Upper lobe of left lung (tissue), 4 donors: Measurements from ENCODE around the gene PSG6.
"Not testable (repeated sequence)": the region's sequence is repeated elsewhere in the genome, so short reads cannot be mapped to it uniquely, and the experiment has no call there.

Experiments
- EP300 ChIP-seq, 4 donors: sonication (generic); formaldehyde crosslinking; IDR thresholded peaks; one replicate each; pipeline ENCODE4 v1.5.1; 2017; ENCODE audit warnings: antibody characterized with exemption in 4 of 4, control low read depth in 2 of 4
- POLR2A ChIP-seq, 4 donors: fragments of 450-650 bp; IDR thresholded peaks; one replicate each; pipeline ENCODE4 v1.5.1; 2016 to 2017; ENCODE audit warnings: antibody characterized with exemption in 4 of 4, mild to moderate bottlenecking in 2 of 4
- TF ChIP-seq, protein P1 (sequence below), 6 experiments: fragments of 450-650 bp in 4 of 6; fragments of 200-600 bp in 2 of 6; sonication (generic) in 2 of 6; IDR thresholded peaks; one replicate each; pipeline ENCODE4 v1.5.1; 2016 to 2019; ENCODE audit warnings: antibody characterized with exemption in 6 of 6

GRCh38 chr19:42933412-42933811 is 15.7 kb upstream of the PSG6 start:
- TF ChIP-seq, protein P1, sequence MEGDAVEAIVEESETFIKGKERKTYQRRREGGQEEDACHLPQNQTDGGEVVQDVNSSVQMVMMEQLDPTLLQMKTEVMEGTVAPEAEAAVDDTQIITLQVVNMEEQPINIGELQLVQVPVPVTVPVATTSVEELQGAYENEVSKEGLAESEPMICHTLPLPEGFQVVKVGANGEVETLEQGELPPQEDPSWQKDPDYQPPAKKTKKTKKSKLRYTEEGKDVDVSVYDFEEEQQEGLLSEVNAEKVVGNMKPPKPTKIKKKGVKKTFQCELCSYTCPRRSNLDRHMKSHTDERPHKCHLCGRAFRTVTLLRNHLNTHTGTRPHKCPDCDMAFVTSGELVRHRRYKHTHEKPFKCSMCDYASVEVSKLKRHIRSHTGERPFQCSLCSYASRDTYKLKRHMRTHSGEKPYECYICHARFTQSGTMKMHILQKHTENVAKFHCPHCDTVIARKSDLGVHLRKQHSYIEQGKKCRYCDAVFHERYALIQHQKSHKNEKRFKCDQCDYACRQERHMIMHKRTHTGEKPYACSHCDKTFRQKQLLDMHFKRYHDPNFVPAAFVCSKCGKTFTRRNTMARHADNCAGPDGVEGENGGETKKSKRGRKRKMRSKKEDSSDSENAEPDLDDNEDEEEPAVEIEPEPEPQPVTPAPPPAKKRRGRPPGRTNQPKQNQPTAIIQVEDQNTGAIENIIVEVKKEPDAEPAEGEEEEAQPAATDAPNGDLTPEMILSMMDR (IDR thresholded peaks at IDR 0.05): not testable (repeated sequence)
- not testable (repeated sequence) for TF ChIP-seq POLR2A, EP300 (IDR thresholded peaks at IDR 0.05)
